GM18858 (cell line): ENCODE data around the gene ZBTB16.

ENCODE experiments used
- ATAC-seq: cut with Tn5 transposase; IDR thresholded peaks from one replicate; pipeline ENCODE4 v1.9.1; 2021; ENCODE audit not compliant: unreplicated experiment

The ZBTB16 gene

GRCh38 chr11:114082767-114083181 lies 23.3 kb downstream of the ZBTB16 start:
- no peak for ATAC-seq

- no peak for ATAC-seq
Observed at GRCh38 chr11:114083391-114084252, 24.1 kb downstream of the ZBTB16 start.

- no peak for ATAC-seq
Observed at GRCh38 chr11:114084414-114084813, 24.9 kb downstream of the ZBTB16 start.

GRCh38 chr11:114085965-114086793 lies 26.7 kb downstream of the ZBTB16 start:
- ATAC-seq, result no peak

GRCh38 chr11:114087025-114087424 lies 27.5 kb downstream of the ZBTB16 start:
- no peak for ATAC-seq

- no peak for ATAC-seq
Observed at GRCh38 chr11:114088216-114088615, 28.7 kb downstream of the ZBTB16 start.

- no peak for ATAC-seq
Observed at GRCh38 chr11:114088836-114089235, 29.3 kb downstream of the ZBTB16 start.

- no peak for ATAC-seq
Observed at GRCh38 chr11:114089748-114090147, 30.2 kb downstream of the ZBTB16 start.

- ATAC-seq, result no peak
Observed at GRCh38 chr11:114090225-114090910, 30.9 kb downstream of the ZBTB16 start.

- ATAC-seq, result no peak
Observed at GRCh38 chr11:114090976-114091375, 31.5 kb downstream of the ZBTB16 start.

- ATAC-seq, result no peak
Observed at GRCh38 chr11:114091516-114092397, 32.2 kb downstream of the ZBTB16 start.

GRCh38 chr11:114092478-114092877 lies 33.0 kb downstream of the ZBTB16 start:
- ATAC-seq, result no peak

GRCh38 chr11:114092953-114093352 lies 33.4 kb downstream of the ZBTB16 start:
- no peak for ATAC-seq

- no peak for ATAC-seq
Observed at GRCh38 chr11:114094516-114094915, 35.0 kb downstream of the ZBTB16 start.

- no peak for ATAC-seq
Observed at GRCh38 chr11:114095899-114096298, 36.4 kb downstream of the ZBTB16 start.

- no peak for ATAC-seq
Observed at GRCh38 chr11:114097832-114098231, 38.3 kb downstream of the ZBTB16 start.

GRCh38 chr11:114098927-114099326 lies 39.4 kb downstream of the ZBTB16 start:
- no peak for ATAC-seq

GRCh38 chr11:114099392-114100178 lies 40.1 kb downstream of the ZBTB16 start:
- no peak for ATAC-seq

- ATAC-seq, result no peak
Observed at GRCh38 chr11:114102993-114103896, 43.7 kb downstream of the ZBTB16 start.
